GM18520 (cell line): Measurements from ENCODE around the gene POLR2E.
"Not testable (repeated sequence)": the region's sequence is repeated elsewhere in the genome, so short reads cannot be mapped to it uniquely, and the experiment has no call there.

ENCODE experiments used
- ATAC-seq: cut with Tn5 transposase; IDR thresholded peaks from one replicate; pipeline ENCODE4 v1.9.1; 2021; ENCODE audit not compliant: unreplicated experiment

Gene POLR2E

GRCh38 chr19:1094978-1095701 lies at the start of gene POLR2E:
TSS of gene POLR2E (minus strand) at chr19:1095375. CDS start at chr19:1095315, 60 bp downstream.
- peak; percentile 95 for ATAC-seq

GRCh38 chr19:1144741-1145140 lies 49.6 kb upstream of the POLR2E start:
- ATAC-seq, result no peak

- ATAC-seq, result no peak
Observed at GRCh38 chr19:1143828-1144399, 48.7 kb upstream of the POLR2E start.

GRCh38 chr19:1141944-1142343 lies 46.8 kb upstream of the POLR2E start:
- no peak for ATAC-seq

- no peak for ATAC-seq
Observed at GRCh38 chr19:1140272-1141027, 45.3 kb upstream of the POLR2E start.

GRCh38 chr19:1139126-1139525 lies 44.0 kb upstream of the POLR2E start:
- ATAC-seq, result no peak

- no peak for ATAC-seq
Observed at GRCh38 chr19:1138121-1138520, 42.9 kb upstream of the POLR2E start.

GRCh38 chr19:1136621-1137317 lies 41.6 kb upstream of the POLR2E start:
- ATAC-seq, result no peak

GRCh38 chr19:1136201-1136600 lies 41.0 kb upstream of the POLR2E start:
- no peak for ATAC-seq

GRCh38 chr19:1135454-1135853 lies 40.3 kb upstream of the POLR2E start:
- ATAC-seq, result no peak

- ATAC-seq, result no peak
Observed at GRCh38 chr19:1134431-1134830, 39.3 kb upstream of the POLR2E start.

- ATAC-seq, result peak; percentile 57
Observed at GRCh38 chr19:1133471-1133929, 38.3 kb upstream of the POLR2E start.

GRCh38 chr19:1132552-1133383 lies 37.6 kb upstream of the POLR2E start:
- peak; percentile 10 for ATAC-seq

- ATAC-seq, result peak; percentile 30
Observed at GRCh38 chr19:1131718-1132551, 36.8 kb upstream of the POLR2E start.

GRCh38 chr19:1130771-1131717 lies 35.9 kb upstream of the POLR2E start:
- no peak for ATAC-seq

GRCh38 chr19:1129535-1129934 lies 34.4 kb upstream of the POLR2E start:
- ATAC-seq, result no peak

- ATAC-seq, result not testable (repeated sequence)
Observed at GRCh38 chr19:1129084-1129483, 33.9 kb upstream of the POLR2E start.

- ATAC-seq, result no peak
Observed at GRCh38 chr19:1128106-1128505, 32.9 kb upstream of the POLR2E start.
